SH-SY5Y (cell line): ENCODE results near the gene CATSPER3.
A peak's percentile ranks its signal among the peaks of the same experiment; 100 is the strongest.

ENCODE experiments used
- GATA2 ChIP-seq: IDR thresholded peaks from 2 replicates; pipeline ENCODE4 v1.6.1; 2011; ENCODE audit warnings: mild to moderate bottlenecking, low read depth, low read length
- GATA3 ChIP-seq: IDR thresholded peaks from 2 replicates; pipeline ENCODE4 v1.6.1; 2011; ENCODE audit warnings: low read depth, mild to moderate bottlenecking, low read length, moderate library complexity

CATSPER3 gene

DNA sequence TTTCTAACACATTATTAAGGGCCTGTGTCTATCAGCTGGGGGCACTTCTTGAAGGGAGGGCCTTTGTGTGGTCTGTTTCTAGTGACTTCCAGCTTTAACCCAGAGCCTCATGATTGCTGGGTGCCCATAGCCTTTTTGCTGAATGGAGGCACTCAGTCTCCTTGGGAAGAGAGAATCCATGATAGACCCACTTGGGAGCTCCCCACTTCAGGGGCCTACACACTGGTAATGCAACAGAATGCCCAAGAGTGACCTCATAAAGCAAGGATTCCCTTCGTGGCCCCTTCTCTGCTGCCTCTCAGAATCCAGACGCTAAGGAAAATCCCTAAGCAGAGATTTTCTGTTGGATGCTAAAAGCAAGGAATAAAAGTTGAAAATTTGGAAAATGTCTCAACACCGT lies at the start of gene CATSPER3:
TSS of gene CATSPER3 (plus strand) at position 301 of the 400 bp plus-strand sequence. CDS start at position 386, 85 bp downstream.
- TF ChIP-seq GATA2 (no peak), GATA3 (no peak)

DNA sequence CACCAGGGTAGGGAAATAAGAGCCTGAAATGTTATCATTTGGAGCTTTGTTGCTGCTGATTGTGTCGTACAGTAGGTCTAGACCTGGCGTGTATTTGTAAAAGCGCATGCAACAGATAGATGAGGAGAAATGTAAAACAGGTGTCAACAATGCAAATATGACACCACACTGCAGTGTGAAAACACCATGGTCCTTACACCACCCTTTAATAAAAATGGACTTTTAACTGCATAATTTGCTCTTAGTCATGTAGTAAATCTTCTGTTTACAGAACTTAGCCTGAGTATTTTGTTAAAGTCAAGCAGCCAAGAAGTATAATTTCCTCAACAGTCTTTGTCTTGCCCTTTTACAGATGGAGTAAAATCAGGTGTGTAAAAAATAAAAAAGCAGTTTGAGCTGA lies 48.8 kb upstream of the CATSPER3 start:
- TF ChIP-seq GATA2 (no peak), GATA3 (no peak)

DNA sequence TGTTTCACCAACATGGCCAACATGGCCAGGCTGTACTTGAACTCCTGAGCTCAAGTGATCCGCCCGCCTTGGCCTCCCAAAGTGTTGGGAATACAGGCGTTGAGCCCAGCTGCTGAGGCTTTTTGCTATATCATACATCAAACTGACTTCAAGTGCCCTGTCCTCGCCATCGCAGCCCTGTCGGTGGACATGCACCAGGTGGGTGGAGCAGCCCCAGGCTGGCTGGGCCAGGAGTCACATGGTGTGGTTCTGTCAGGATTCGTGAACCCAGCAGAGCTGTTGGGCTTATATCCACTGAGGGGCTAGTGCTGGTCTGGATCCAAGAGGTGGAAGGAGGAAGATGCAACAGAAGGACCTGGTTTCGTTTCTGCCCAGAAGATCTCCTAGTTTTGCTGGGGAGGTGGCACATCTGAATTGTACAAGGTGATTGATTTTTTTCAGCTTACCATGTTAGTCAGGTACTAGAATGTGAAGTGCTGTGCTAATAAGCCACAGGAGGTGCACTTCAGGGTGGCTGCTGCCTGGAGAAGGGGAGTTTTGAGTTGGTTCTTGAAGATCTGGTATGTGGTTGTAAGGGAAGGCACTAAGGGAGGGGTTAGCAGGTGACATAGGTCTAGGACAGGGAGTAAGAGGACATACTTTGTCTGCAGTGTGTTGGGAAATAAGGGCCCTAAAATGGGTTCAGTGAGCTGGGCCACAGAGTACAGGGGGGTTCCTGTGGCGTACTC lies 46.7 kb upstream of the CATSPER3 start:
- TF ChIP-seq GATA2 (no peak), GATA3 (no peak)

DNA sequence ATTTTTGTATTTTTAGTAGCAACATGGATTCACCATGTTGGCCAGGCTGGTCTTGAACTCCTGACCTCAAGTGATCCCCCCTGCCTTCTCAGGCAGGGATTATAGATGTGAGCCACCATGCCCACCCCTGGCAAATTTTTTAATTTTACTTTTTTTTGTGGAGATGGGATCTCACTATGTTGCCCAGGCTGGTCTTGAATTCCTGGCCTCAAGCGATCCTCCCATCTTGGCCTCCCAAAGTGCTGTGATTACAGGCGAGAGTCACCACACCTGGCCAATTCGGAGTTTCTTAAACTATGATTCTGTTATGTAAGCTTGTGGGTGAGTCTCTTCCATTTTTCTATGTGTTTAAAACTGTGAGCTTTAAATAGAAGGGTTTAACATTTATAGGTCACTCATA lies 35.2 kb upstream of the CATSPER3 start:
- TF ChIP-seq GATA2 = no peak
- no peak for TF ChIP-seq GATA3

DNA sequence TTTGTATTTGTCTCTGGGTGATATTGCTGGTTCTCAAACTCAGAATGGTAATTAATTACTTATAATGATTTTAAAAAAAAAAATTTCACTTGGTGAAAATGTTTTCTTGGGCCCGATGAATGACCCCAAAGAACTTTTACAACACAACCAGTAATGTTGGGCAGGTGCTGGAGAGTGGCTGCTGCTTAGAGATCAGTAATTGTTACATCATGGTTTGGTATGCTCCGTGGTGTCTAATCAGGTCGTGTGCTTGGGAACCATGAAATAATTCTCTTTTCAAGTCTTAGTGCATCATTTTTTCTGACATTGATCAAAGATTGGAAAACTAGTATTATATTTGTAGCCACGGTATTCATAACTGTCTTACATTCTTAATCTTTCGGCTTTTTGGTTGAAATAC lies 33.5 kb upstream of the CATSPER3 start:
- TF ChIP-seq GATA3 (no peak), GATA2 (no peak)

DNA sequence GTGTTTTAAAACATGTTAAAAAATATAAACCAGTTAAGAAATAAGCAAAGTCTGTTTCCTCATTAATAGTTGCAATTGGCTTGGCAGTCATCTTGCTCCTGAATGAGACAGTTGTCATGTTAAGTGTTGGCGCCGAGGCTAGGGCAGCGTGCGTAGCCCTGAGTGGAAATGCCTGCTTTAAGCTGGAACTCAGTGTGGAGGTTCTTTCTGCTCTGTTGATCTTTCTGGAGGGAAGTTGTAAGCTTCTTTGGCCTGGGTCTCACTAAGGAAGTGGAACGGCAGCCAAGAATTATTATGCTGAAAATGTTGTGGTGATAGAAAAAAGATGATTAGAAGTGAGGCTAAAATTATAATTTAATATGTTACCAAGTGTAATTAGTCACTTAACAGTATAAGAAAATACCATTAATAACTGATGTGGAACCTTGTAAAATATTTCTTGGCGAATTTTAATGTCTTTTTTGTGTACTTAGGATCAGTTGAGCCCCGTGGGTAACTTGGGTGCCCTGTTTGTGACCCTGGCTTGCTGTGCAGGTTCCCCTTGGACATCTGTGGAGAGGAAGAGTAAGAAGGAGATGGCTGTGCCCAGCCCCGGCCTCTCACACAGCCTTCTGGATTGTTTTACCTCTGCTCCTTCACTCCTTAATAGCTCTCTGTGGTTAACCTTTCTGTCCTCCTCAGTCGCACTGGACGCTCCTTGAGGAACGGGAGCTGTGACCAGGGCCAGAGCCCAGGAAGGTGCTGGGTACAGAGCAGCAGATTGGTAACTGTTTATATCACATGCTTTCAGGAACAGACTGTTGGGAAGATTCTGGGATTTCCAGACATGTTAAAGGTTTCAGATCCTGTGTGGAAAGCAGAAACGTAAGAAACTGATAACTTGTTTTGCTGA lies 31.8 kb upstream of the CATSPER3 start:
- TF ChIP-seq GATA2 = no peak
- no peak for TF ChIP-seq GATA3

DNA sequence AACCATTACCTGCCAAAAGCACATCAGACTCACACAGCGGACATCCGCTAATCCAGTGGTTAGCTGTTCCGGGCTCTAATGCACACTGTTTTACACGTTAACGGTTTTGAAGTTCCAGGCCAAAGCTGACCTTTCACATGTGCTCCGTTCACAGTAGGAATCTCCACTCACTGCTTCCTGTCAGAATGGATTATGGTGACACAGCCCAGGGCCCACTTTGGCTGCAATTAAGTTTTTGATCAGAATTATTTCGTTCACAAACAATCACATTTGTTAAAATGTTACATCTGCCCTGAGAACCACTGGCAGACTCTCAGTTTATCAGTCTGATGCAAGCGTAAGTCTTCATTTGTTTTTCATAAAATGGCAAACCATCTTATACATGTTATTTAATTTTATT lies 30.2 kb upstream of the CATSPER3 start:
- TF ChIP-seq GATA2 (no peak), GATA3 (no peak)

DNA sequence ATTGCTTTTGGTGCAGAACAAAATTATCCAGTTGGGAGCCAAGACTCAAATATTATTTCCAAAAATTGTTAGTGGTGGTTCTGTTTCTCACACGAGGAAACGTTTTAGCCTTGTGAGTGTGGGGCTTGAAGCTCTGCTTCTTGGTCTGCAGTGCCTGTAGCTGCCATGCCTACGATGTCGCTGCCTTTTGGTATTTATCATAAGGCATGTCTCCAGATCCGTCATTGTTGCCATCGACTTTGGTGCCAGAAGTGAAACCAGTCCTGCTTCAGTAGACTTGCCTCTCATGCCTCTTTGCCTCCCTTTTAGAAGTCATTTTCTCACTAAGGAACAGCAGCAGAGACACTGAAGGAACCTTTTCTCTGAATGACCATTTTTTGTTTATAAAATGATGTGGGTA lies 29.7 kb upstream of the CATSPER3 start:
- TF ChIP-seq GATA2 = no peak
- no peak for TF ChIP-seq GATA3

DNA sequence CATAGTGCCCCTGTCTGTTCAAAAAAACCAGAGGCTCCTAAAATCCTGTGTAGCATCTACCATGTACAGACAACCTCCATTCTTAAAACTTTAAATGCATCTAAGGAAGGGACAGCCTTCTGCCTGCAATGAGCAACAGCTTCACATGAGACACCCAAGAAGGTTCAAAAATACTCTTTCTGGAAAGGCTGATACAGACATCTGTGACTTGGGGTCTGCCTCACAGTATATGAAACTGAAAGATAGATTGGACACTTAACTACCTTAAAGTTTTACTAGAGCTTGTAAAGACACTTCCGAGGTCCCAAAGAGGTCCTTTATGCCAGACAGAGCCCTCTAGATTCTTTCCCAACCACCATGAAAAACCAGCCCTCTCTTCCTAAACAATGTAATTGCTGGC lies 28.2 kb upstream of the CATSPER3 start:
- TF ChIP-seq GATA2 (no peak), GATA3 (no peak)

DNA sequence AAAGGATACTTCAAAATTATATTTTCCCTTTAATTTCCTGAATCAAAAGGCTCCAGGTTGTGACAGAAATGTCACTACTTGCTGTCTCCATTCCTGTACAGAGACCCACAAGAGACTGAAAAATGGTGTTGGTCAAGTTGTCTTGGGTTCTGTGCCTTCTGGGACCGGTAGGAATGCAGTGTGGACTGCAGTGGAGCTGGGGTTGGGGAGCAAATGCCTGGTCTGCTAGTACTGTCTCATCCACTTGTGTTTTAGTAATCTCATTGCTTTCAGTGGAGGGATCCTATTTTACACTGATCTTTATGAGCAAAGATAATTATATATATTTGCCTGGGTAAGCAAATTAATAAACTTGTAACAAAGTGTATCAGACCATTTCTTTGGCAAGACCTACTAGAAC lies 24.2 kb upstream of the CATSPER3 start:
- TF ChIP-seq GATA3 (no peak), GATA2 (no peak)

DNA sequence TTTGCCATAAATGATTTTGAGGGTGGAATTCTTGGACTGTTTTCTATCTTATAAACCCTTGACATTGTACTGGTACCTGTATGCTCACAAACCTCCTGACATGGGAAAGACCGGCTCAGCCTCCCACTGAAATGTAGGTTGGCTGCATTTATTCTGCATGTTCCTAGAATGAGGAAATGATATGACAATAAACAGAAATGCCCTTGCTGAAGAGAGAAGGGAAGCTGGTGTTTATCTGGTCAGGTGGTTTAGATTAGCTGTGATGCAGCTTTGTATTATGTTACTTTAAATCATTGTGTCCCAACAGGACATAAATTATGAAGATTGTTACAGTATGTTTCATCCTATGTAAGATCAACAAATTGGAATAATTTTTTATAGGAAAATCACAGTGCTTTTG lies 23.1 kb upstream of the CATSPER3 start:
- peak; percentile 50 for TF ChIP-seq GATA2
- TF ChIP-seq GATA3 = 0 out of 2 replicates have a peak, but pooled peaks have one; percentile 35

DNA sequence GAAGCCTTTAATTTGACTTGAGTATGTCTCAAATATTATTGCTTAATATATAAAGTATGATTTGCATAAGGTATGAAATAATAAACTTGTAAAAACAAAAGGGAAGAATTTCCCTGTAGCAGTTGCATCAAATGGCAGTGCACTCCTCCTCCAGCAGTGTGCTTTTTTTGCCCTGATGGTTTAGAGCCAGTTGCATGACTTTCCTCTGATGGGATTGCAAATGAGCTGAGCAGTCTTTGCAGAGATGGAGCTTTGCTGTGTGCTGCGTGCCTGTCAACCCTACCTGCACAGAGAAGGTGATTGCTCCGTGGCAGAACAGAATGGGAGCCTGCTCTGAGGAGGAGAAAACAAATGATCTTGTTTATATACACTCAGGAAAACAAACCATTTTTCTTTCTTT lies 22.7 kb upstream of the CATSPER3 start:
- no peak for TF ChIP-seq GATA3

DNA sequence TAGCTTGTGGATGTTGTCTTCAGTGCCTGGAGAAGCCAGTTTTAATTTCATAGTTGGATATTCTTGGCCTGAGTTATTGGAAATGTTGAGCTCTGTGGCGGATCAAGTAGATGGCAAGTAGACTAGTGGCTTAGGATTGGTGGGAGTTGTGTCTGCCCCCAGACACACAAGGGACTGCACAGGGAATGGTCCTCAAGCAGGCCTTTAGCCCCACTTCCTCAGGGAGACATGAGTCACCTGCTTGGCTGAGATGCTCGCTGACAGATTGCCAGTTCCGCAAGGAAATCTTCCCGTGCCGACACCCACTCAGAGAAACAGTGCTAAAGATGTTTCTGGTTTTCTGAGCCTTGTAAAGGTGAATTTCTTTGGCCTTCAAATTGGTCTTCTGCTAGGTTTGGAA lies 18.8 kb upstream of the CATSPER3 start:
- no peak for TF ChIP-seq GATA2
- TF ChIP-seq GATA3 = no peak

DNA sequence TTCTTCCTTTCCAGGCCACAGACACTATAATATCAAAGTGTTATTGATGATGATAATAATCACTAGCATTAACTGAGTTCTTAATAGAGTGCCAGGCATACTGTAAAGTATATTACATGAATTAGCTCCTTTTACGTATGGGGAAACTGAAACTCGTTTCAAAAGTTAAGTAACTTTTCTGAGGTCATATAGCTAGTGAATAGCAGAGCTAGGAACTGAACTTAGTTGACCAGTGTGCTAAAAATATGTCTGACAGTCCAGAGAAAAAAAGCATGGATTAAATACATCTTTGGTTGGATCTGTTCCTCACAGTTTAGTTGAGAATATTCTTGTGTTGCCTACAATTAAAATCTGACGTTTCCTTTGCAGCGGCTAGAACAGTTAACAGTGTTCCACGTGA lies 18.4 kb upstream of the CATSPER3 start:
- TF ChIP-seq GATA2 (no peak), GATA3 (no peak)

DNA sequence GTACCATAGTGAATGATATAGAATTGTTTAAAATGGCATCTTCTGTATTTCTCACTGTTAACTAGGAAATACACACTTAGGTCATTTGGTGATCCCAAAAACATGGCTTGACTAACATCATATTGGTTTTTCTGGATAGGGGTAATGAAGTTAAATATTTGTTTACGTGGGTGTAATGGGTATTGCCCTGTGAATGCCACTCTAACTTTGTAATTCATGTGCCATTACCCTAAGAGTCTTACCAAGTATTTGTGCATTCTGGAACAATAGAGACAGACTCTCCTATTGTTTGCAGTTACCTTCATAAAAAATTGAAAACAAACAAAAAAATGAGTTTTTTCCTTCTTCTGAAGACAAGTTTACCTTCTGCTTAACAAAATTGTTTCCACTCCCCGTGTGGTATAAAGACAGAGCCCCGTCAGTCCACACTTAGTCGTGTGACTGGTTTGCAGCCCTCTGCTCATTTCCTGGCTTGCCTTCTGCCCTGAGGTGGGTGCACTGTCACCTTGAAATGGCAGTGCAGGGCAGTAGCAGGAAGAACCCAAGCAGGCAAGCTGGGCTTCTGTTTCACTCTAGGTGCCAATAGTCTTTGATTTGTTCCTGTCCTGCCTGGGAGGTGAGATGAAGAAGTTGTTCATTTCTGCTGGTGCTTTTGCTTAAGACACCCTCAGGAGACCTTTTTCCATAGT lies 9.6 kb upstream of the CATSPER3 start:
- TF ChIP-seq GATA2 (no peak), GATA3 (no peak)

DNA sequence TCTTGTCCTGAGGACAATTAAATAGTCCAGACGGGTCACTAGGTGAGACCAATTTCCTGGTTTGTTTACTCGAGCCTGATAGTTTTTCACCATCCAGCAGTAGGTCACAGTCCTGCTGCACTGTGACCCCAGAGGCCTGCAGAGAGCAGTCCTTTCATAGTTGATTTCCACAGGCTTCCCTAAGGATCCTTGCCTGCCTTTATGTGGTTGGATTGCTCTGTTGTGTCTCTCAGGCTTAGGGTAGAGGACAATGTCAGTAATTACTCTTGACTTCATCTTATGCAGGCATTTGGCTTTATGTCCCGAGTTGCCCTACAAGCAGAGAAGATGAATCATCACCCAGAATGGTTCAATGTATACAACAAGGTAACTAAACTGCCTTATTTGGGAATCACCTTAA lies 9.0 kb upstream of the CATSPER3 start:
- TF ChIP-seq GATA2 (no peak), GATA3 (no peak)

DNA sequence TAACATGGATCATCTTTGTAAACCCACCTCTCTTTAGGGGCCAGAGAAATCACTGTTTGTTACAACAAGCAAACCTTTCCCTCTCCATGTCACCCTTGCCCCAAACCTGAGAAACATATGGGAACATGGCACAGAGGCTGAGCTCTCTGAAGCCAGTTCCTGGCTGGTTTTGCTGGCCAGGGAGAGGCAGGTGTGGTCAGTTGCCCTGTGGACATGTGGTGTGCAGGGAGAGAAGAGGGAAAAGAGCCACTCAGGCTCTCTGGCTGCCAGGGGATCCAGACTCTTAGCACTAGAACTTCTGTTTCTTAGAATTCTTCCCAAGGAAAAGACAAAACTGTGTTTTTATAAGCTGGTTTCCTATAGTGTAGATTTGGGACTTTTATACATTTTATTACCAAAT lies 4.6 kb upstream of the CATSPER3 start:
- TF ChIP-seq GATA2 (no peak), GATA3 (no peak)
